K562 (cell line): ENCODE results near the gene SLX4IP. TPM values are rescaled to one million over a fixed set of nuclear protein-coding genes. Genes with fewer than 3 reads are reported as not detected.

Experiments used
- ASH1L ChIP-seq: fragments of 450-650 bp; IDR thresholded peaks from 2 replicates; pipeline ENCODE4 v1.6.1; 2018; ENCODE audit warnings: borderline replicate concordance, mild to moderate bottlenecking, low read depth; ENCODE audit not compliant: partially characterized antibody
- CEBPG ChIP-seq, 3 experiments: fragments of 200-800 bp in 1 of 3; sonication (Bioruptor generic) in 1 of 3; sonication (generic) in 1 of 3; formaldehyde crosslinking in 1 of 3; IDR thresholded peaks in 2 of 3; conservative IDR thresholded peaks in 1 of 3; 2 replicates each; pipeline versions ENCODE4 v1.6.1 to v1.8.0; 2016 to 2022; ENCODE audit warnings: missing compliant biosample characterization in 2 of 3, missing genetic modification characterization in 2 of 3, mild to moderate bottlenecking in 1 of 3, missing genetic modification reagents in 1 of 3
- CREB3L1 ChIP-seq: fragments of 450-650 bp; IDR thresholded peaks from 2 replicates; pipeline ENCODE4 v1.6.1; 2014; ENCODE audit warnings: low read depth, mild to moderate bottlenecking, moderate library complexity, borderline replicate concordance
- DDX20 ChIP-seq: fragments of 450-650 bp; IDR thresholded peaks from 2 replicates; pipeline ENCODE4 v1.6.1; 2016; ENCODE audit warnings: missing genetic modification characterization, low read depth, mild to moderate bottlenecking, missing compliant biosample characterization, moderate library complexity
- ELK3 ChIP-seq: fragments of 450-650 bp; formaldehyde crosslinking; IDR thresholded peaks from 2 replicates; pipeline ENCODE4 v1.4.0; 2020; ENCODE audit warnings: mild to moderate bottlenecking
- NBN ChIP-seq: fragments of 450-650 bp; IDR thresholded peaks from 2 replicates; pipeline ENCODE4 v1.6.1; 2016; ENCODE audit warnings: low read depth, mild to moderate bottlenecking
- RB1 ChIP-seq: fragments of 450-650 bp; IDR thresholded peaks from 2 replicates; pipeline ENCODE4 v1.6.1; 2017; ENCODE audit warnings: low read depth, mild to moderate bottlenecking
- SMAD4 ChIP-seq: fragments of 250-450 bp; sonication (Bioruptor Pico); conservative IDR thresholded peaks from 2 replicates; pipeline ENCODE4 v1.8.0; 2021; ENCODE audit warnings: inconsistent platforms, mild to moderate bottlenecking, moderate library complexity
- ZBTB11 ChIP-seq, 3 experiments: fragments of 200-800 bp in 1 of 3; fragments of 250-450 bp in 1 of 3; fragments of 450-650 bp in 1 of 3; sonication (Bioruptor Pico) in 1 of 3; sonication (Bioruptor generic) in 1 of 3; formaldehyde crosslinking in 1 of 3; IDR thresholded peaks; 2 replicates each; pipeline versions ENCODE4 v1.6.1 to v1.8.0; 2016 to 2022; ENCODE audit warnings: mild to moderate bottlenecking in 2 of 3, missing genetic modification characterization in 2 of 3, missing compliant biosample characterization in 1 of 3, moderate library complexity in 1 of 3
- ZMIZ1 ChIP-seq, 2 experiments: fragments of 150-350 bp in 1 of 2; IDR thresholded peaks; 2 replicates each; pipeline ENCODE4 v1.6.1; 2012 to 2016; ENCODE audit warnings: low read depth in 2 of 2, low read length in 2 of 2, mild to moderate bottlenecking in 1 of 2, moderate library complexity in 1 of 2
- ZNF124 ChIP-seq: sonication (generic); formaldehyde crosslinking; IDR thresholded peaks from 2 replicates; pipeline ENCODE4 v1.8.1; 2022; ENCODE audit warnings: missing genetic modification reagents
- ZNF146 ChIP-seq: IDR thresholded peaks from one replicate; pipeline ENCODE4 v1.6.1; 2018; ENCODE audit warnings: missing compliant biosample characterization; ENCODE audit not compliant: unreplicated experiment
- ZNF408 ChIP-seq: fragments of 250-450 bp; sonication (Bioruptor Pico); IDR thresholded peaks from 2 replicates; pipeline ENCODE4 v1.4.0; 2020; ENCODE audit warnings: low read depth, mild to moderate bottlenecking, moderate library complexity
- ZNF764 ChIP-seq: fragments of 250-450 bp; sonication (Bioruptor Pico); IDR thresholded peaks from 2 replicates; pipeline ENCODE4 v1.4.0; 2020; ENCODE audit warnings: low read depth, mild to moderate bottlenecking, moderate library complexity
- polyA plus RNA-seq, 8 experiments: library from polyadenylated mRNA; depleted of rRNA in 4 of 8; stranded (reverse) in 5 of 8; unstranded in 3 of 8; fragments of >200 nt; fragmentation: Nextera tagmentation in 2 of 8; fragmentation: Illumina TruSeq in 1 of 8; extraction: Ambion mirVana in 2 of 8; extraction: Trizol in 1 of 8; gene quantifications; 2 replicates each; pipeline versions ENCODE4 v1.2.1 to v1.2.3, GENCODE V29; 2011 to 2014; ENCODE audit warnings: inconsistent platforms in 1 of 8, missing spikeins in 1 of 8
- total RNA-seq, 7 experiments: library from RNA; depleted of rRNA in 6 of 7; stranded (reverse); fragments of >200 nt in 6 of 7; fragmentation: Illumina TruSeq in 2 of 7; extraction: Trizol in 2 of 7; gene quantifications; 2 replicates each; pipeline versions ENCODE4 v1.2.1 to v1.2.3, GENCODE V29; 2011 to 2021; ENCODE audit warnings: low replicate concordance in 1 of 7

The SLX4IP gene
- total and polyA plus RNA-seq, 9 of the 15 experiments (the other 6 are each of a cell fraction or from before 2014, with no cell fraction given): 1.5 to 5.9 (median 3.5) TPM

DNA sequence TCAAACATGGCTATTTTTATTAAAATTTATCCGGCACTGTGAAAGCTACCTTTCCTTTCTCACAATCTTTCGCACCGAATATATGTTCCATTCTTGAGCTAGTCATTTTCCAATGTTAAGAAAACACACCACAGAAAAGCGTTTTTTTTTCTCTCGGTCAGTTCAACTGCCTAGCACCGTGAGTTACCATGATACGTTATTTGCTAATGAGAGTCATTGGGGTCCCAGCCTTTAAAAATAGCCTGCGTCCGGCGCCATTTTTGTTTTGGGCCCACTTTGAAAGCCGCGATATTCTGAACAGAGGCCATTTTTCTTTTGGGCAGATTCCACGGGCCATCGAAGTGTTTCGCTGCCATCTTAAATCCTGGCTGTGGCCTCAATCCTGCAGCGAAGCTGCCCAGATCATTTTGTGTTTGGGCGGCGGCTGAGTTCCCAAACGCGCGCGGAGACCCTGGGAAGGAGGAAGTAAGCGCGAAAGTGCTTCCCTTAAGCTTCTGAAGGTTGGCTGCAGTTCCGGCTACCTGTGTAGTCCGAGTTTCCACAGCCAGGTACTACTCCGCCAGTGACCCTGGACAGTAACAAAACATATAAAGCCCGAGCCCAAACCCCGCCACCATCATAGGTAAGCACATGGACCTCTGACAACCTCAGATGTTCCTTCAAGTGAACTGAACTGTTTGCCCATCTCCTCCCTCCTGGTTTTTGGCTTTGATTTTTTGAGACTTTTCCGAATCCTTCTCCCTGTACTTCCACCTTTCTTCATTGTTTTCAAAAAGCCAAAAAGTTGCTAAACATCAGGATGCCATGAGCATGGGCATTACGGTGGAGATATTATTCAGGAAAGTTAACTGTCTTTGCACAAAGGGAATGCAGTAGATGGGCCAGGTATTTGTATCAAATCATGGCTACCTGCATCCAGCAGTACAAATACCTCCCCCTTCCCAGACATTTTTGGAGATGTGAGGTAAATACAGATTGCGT, at the start of gene SLX4IP (continued):
- TF ChIP-seq ZBTB11 (CRISPR knock-in tag; IDR thresholded peaks at IDR 0.05) (peak in 1 of 3 experiments; percentile 90; a peak in 2 of 6 replicates), ZNF764 (CRISPR knock-in tag) (no peak), SMAD4 (CRISPR knock-in tag) (peak; percentile 65; the same call in 1 of the 2 replicates), RB1 (peak; percentile 69; the same call in 1 of the 2 replicates), ZNF124 (CRISPR knock-in tag) (no peak), DDX20 (tag) (0 out of 2 replicates have a peak, but pooled peaks have one; percentile 27), CEBPG (CRISPR knock-in tag; IDR thresholded peaks at IDR 0.05) (no peak), CEBPG (tag; conservative IDR thresholded peaks at IDR 0.05 in 1 of 2, IDR thresholded peaks at IDR 0.05 in 1 of 2) (no peak), ZMIZ1 (IDR thresholded peaks at IDR 0.05; ENCODE audit: low read depth in 2 of 2, low read length in 2 of 2) (no peak), ZNF146 (CRISPR knock-in tag) (no peak), NBN (no peak), CREB3L1 (no peak), ELK3 (CRISPR knock-in tag) (no peak), ASH1L (peak; percentile 62), ZNF408 (CRISPR knock-in tag) (no peak)
